CD4-positive, alpha-beta T cell treated with Interleukin-4 for 1 hour (primary cell): ENCODE data around the gene CWH43.
"Not testable (repeated sequence)": the region's sequence is repeated elsewhere in the genome, so short reads cannot be mapped to it uniquely, and the experiment has no call there.

Source experiments
- DNase-seq, 2 donors: peaks; one replicate each; pipeline ENCODE4 v3.0.0-alpha.2; 2020 to 2022

The CWH43 gene

DNA sequence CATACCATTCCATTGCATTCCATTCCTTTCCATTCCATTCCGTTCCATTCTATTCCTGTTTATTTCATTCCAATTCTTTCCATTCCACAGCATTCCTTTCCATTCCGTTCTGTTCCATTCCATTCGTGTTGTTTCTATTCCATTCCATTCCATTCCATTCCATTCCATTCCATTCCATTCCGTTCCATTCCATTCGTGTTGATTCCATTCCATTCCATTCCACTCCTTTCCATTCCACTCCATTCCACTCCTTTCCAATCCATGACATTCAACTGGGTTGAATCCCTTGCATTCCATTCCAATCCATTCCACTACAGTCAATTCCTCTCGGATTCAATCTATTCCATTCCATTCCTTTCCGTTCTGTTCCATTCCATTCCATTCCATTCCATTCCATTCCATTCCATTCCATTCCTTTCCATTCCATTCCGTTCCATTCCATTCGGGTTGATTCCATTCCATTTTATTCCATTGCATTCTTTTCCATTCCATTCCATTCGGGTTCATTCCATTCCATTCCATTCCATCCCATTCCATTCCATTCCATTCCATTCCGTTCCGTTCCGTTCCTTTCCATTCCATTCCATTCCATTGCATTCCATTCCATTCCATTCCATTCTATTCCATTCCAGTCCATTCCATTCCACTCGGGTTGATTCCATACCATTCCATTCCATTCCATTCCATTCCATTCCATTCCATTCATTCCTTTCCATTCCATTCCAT, 112.1 kb downstream of the CWH43 start:
- DNase-seq = not testable (repeated sequence)

DNA sequence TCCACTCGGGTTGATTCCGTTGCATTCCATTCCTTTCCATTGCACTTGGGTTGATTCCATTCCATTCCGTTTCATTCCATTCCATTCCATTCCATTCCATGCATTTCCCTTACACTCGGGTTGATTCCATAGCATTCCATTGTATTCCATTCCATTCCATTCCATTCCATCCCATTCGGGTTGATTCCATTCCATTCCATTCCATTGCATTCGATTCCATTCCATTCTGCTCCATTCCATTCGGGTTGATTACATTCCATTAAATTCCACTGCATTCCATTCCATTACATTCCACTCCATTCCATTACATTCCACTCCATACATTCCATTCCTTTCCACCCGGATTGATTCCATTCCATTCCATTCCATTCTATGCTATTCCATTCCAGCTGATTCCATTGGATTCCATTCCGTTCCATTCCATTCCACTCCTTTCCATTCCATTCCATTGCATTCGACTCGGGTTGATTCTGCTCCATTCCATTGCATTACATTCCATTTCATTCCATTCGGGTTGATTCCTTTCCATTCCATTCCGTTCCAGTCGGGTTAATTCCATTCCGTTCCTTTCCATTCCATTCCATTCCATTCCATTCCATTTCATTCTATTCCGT, 113.9 kb downstream of the CWH43 start:
- not testable (repeated sequence) for DNase-seq

DNA sequence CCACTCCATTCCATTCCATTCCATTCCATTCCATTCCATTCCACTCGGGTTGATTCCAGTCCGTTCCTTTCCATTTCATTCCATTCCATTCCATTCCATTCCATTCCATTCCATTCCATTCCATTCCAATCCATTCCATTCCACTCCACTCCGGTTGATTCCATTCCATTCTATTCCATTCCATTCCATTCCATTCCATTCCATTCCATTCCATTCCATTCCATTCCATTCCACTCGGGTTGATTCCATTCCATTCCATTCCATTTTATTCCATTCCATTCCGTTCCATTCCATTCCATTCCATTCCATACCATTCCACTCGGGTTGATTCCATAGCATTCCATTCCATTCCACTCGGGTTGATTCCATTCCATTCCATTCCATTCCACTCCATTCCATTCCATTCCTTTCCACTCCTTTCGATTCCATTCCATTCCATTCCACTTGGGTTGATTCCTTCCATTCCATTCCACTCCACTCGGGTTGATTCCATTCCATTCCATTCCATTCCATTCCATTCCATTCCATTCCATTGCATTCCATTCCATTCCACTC, 116.3 kb downstream of the CWH43 start:
- not testable (repeated sequence) for DNase-seq

DNA sequence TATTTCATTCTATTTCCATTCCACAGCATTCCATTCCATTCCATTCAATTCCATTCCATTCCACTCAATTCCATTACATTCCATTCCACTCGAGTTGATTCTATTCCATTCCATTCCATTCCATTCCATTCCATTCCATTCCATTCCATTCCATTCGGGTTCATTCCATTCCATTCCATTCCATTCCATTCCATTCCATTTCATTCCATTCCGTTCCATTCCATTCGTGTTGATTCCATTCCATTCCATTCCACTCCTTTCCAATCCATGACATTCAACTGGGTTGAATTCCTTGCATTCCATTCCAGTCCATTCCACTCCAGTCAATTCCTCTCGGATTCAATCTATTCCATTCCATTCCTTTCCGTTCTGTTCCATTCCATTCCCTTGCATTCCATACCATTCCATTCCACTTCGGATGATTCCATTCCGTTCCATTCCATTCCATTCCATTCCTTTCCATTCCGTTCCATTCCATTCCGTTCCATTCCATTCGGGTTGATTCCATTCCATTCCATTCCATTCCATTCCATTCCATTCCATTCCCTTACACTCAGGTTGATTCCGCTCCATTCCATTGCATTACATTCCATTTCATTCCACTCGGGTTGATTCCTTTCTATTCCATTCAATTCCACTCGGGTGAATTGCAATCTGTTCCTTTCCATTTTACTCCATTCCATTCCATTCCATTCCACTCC, 117.5 kb downstream of the CWH43 start:
- not testable (repeated sequence) for DNase-seq

DNA sequence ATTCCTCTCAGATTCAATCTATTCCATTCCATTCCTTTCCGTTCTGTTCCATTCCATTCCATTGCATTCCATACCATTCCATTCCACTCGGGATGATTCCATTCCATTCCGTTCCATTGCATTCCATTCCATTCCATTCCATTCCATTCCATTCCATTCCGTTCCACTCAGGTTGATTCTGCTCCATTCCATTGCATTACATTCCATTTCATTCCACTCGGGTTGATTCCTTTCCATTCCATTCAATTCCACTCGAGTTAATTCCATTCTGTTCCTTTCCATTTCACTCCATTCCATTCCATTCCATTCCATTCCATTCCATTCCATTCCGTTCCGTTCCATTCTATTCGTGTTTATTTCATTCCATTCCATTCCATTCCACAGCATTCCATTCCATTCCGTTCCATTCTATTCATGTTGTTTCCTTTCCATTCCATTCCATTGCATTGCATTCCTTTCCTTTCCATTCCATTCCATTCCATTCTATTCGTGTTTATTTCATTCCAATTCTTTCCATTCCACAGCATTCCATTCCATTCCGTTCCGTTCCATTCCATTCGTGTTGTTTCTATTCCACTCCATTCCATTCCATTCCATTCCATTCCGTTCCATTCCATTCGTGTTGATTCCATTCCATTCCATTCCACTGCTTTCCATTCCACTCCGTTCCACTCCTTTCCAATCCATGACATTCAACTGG, 118.3 kb downstream of the CWH43 start:
- not testable (repeated sequence) for DNase-seq

DNA sequence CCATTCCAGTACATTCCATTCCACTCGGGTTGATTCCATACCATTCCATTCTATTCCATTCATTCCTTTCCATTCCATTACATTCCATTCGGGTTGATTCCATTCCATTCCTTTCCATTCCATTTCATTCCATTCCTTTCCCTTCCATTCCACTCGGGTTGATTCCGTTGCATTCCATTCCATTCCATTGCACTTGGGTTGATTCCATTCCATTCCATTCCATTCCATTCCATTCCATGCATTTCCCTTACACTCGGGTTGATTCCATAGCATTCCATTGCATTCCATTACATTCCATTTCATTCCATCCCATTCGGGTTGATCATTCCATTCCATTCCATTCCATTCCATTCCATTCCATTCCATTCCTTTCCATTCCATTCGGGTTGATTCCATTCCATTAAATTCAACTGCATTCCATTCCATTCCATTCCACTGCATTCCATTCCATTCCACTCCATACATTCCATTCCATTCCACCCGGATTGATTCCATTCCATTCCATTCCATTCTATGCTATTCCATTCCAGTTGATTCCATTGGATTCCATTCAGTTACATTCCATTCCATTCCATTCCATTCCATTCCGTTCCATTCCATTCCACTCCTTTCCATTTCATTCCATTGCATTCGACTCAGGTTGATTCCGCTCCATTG, 119.3 kb downstream of the CWH43 start:
- not testable (repeated sequence) for DNase-seq

DNA sequence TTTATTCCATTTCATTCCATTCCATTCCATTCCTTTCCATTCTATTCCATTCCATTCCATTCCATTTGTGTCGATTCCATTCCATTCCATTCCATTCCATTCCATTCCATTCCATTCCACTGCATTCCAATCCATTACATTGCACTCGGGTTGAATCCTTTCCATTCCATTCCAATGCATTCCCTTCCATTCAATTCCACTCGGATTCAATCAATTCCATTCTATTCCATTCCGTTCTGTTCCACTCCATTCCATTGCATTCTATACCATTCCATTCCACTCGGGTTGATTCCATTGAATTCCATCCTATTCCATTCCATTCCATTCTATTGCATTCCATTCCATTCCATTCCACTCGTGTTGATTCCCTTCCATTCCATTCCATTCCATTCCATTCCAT, 121.2 kb downstream of the CWH43 start:
- not testable (repeated sequence) for DNase-seq

DNA sequence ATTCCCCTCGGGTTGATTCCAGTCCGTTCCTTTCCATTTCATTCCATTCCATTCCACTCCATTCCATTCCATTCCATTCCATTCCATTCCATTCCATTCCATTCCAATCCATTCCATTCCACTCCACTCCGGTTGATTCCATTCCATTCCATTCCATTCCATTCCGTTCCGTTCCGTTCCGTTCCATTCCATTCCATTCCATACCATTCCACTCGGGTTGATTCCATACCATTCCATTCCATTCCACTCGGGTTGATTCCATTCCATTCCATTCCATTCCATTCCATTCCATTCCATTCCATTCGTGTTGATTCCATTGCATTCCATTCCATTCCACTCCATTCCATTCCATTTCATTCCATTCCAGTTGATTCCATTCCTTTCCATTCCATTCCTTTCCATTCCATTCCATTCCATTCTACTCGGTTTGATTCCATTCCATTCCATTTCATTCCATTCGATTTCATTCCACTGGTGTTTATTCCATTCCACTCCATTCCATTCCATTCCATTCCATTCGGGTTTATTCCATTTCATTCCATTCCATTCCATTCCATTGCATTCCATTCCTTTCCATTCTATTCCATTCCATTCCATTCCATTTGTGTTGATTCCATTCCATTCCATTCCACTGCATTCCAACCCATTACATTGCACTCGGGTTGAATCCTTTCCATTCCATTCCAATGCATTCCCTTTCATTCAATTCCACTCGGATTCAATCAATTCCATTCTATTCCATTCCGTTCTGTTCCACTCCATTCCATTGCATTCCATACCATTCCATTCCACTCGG, 122.3 kb downstream of the CWH43 start:
- DNase-seq = not testable (repeated sequence)

DNA sequence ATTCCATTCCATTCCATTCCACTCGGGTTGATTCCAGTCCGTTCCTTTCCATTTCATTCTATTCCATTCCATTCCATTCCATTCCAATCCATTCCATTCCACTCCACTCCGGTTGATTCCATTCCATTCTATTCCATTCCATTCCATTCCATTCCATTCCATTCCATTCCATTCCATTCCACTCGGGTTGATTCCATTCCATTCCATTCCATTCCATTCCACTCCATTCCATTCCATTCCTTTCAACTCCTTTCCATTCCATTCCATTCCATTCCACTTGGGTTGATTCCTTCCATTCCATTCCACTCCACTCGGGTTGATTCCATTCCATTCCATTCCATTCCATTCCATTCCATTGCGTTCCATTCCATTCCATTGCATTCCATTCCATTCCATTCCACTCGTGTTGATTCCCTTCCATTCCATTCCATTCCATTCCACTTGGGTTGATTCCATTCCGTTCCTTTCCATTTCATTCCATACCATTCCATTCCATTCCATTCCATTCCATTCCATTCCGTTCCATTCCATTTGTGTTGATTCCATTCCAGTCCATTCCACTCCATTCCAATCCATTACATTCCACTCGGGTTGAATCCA, 123.6 kb downstream of the CWH43 start:
- not testable (repeated sequence) for DNase-seq

DNA sequence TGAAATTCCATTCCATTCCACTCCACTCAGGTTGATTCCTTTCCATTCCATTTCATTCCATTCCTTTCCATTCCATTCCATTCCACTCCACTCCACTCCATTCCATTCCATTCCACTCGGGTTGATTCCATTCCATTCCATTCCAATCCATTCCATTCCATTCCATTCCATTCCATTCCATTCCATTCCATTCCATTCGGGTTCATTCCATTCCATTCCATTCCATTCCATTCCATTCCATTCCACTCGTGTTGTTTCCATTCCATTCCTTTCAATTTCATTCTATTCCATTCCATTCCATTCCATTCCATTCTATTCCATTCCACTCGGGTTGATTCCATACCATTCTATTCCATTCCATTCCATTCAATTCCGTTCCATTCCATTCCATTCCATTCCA, 124.5 kb downstream of the CWH43 start:
- not testable (repeated sequence) for DNase-seq
